ENCODE data around the gene SLC18A2.

GRCh38 chr10:117254774-117255735 lies 14.1 kb downstream of the SLC18A2 start:
- TF ChIP-seq, protein P1, sequence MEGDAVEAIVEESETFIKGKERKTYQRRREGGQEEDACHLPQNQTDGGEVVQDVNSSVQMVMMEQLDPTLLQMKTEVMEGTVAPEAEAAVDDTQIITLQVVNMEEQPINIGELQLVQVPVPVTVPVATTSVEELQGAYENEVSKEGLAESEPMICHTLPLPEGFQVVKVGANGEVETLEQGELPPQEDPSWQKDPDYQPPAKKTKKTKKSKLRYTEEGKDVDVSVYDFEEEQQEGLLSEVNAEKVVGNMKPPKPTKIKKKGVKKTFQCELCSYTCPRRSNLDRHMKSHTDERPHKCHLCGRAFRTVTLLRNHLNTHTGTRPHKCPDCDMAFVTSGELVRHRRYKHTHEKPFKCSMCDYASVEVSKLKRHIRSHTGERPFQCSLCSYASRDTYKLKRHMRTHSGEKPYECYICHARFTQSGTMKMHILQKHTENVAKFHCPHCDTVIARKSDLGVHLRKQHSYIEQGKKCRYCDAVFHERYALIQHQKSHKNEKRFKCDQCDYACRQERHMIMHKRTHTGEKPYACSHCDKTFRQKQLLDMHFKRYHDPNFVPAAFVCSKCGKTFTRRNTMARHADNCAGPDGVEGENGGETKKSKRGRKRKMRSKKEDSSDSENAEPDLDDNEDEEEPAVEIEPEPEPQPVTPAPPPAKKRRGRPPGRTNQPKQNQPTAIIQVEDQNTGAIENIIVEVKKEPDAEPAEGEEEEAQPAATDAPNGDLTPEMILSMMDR (IDR thresholded peaks at IDR 0.05) = no peak
- no peak for TF ChIP-seq ZFX (IDR thresholded peaks at IDR 0.05; ENCODE audit: borderline replicate concordance)

Data from 22Rv1 (cell line).